Stimulated activated CD4-positive, alpha-beta T cell treated with anti-CD3 and anti-CD28 coated beads, TNF-alpha, amount 100 ng/mL, for 48 hours (primary cell): ENCODE results near the gene TRIO.
"Not testable (repeated sequence)": the region's sequence is repeated elsewhere in the genome, so short reads cannot be mapped to it uniquely, and the experiment has no call there.

ENCODE experiments used
- DNase-seq, 3 donors: peaks; one replicate each; pipeline ENCODE4 v3.0.0-alpha.2; 2020; ENCODE audit warnings: low read depth in 3 of 3

TRIO gene

DNA sequence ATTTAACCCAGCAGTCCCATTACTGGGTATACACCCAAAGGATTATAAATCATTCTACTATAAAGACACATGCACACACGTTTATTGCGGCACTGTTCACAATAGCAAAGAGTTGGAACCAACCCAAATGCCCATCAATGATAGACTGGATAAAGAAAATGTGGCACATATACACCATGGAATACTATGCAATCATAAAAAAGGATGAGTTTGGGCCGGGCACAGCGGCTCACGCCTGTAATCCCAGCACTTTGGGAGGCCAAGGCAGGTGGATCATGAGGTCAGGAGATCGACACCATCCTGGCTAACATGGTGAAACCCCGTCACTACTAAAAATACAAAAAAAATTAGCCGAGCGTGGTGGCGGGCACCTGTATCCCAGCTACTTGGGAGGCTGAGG lies 249.4 kb downstream of the TRIO start:
- DNase-seq, result not testable (repeated sequence)

DNA sequence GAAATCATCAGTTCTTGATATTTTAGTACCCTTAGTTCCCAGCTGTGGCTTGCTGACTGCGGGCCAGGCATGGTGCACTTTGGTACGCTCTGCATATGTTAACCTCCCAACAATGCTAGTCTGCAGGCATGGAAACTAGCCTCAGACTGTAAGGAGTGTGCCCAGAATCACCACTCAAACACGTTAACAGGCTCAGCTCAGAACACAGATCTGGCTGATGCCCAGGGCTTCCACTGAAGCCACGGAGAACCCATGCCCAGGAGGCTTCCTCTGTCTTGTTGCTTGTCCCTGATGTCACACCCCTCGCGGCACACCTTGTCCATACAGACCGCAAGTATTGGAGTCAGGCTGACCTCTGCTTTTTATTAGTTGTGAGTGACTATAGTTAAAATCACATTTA lies 251.2 kb downstream of the TRIO start:
- no peak for DNase-seq

DNA sequence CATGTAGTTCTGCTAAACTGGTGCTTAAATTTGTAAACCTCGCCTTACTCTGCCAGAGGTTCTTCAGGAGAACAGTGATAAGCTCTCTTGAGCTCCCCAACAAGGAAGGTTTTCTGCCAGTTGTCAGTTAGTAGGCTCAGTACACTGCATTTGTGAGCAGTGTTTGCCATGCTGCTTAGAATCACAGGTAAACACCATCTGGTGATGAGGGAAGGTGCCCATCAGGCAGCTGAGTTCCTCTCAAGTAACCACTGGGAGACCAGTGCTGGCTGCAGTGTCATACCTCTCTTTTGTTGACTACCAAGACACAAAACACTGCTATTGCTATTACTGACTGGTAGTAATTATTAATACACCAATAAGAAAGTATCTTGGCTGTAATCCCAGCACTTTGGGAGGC lies 252.3 kb downstream of the TRIO start:
- DNase-seq, result no peak

DNA sequence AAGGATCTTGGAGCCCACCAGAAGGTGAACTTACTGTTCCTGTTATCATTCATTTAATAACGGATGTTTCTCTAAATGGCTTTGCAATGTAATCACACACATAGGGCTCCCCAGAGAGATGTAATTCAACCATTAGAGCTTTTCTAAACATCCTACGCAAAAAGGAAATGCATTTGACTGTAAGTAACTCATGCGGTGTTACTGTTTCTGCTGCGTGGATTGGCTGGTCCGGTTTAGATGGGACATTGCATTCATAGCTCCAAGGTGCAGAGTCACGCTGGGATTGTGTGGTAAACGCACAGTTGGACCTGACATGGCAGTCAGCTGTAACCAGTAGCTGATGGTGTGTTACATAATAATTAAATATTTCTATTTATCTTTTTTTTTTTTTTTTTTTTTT lies 252.9 kb downstream of the TRIO start:
- DNase-seq, result no peak

DNA sequence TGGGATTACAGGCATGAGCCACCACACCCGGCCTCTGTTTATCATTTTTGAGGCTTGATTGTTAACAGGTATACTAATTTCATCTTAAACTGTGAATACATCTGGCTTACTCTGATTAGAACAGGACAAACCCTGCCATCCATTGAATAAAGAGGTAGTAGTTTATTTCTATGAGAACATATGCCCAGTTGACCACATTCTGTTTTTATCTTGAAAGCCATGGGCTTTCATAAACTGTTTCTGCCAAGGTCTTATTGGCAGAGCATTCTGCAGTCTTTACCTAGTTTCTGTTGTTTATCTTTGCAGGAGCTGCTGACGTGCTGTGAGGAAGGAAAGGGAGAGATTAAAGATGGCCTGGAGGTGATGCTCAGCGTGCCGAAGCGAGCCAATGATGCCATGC lies 253.6 kb downstream of the TRIO start:
- DNase-seq, result no peak

DNA sequence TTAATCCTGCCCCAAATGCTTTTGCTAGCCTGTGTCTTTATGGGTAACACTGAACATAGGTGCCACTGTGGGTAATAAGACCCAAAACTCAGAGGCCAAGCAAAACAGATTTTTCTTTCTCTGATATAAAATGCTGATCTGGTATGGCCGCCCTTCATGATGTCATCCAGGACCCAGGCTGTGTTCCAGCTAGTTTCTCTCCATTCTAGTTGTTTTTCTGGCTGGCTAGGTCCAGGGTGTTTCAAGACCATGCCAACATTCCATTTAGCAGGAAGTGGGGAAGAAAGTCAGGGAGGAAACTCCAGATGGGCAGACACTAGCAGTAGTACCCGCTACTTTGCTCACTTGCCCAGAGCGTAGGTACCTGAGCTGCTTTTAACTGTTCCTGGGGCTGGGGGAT lies 254.6 kb downstream of the TRIO start:
- no peak for DNase-seq

DNA sequence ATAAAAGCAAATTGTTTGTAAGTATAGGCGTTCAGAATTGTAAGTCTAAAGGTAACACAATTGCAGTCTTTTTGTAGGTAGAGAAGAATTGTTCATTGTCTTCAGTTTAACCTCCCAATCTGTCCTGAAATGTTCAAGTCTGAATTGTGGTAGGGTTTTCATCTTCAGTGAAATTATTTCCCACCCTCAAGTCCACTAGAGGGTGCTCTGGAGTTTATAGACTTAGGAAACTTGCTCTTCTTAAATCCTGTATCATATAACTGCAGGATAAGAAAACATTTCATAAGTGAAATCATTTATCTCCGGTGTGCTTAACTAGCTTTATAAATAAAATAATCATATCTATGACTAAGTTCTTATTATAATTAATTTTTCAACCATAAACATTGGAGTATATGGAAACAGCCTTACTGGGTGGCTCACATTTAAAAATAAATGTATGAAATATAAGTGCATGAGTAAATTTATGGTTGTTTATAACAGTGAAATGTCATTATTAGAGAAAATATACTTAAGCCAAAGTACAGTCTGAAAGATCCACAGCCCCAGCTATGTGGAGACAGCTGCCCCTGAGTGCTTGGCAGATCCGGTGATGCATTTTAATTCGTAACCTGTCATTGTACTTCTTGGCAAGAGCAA lies 256.0 kb downstream of the TRIO start:
- DNase-seq, result no peak

DNA sequence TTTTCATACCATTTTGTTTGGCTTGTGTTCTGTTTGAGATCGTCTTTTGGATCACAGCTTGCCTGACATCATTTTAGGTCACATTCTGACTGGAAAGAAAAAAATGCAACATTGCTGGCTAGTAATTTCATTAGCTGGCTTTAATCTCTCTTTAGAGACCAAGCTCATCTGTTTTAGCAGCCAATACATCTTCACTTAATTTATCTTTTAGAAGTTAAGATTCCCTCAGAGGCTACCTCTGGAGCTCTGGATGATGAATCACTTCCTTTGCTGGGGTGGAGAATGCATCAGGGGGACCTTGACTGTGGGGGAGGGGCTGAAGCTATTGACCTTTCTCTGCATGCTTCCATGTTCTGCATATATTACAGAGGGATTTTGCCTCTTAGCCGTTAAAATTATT lies 256.9 kb downstream of the TRIO start:
- DNase-seq, result no peak

DNA sequence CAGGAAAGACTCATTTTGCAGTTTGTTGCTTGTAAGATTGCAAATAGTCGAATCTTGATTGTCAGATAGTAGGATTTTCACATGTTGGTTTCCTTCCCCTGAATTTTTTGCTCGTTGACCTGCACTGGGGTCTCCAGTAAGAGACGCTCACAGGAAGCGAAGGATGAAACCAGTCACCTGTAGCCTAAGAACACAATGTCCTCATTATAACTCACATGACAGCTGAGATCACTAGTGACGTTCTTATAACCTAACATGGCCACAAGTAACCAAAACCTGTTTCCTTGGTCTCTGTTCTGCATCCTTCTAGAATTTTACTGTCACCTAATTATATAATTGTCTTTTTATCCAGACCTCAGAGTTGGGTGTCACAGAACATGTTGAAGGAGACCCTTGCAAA lies 257.5 kb downstream of the TRIO start:
- no peak for DNase-seq

DNA sequence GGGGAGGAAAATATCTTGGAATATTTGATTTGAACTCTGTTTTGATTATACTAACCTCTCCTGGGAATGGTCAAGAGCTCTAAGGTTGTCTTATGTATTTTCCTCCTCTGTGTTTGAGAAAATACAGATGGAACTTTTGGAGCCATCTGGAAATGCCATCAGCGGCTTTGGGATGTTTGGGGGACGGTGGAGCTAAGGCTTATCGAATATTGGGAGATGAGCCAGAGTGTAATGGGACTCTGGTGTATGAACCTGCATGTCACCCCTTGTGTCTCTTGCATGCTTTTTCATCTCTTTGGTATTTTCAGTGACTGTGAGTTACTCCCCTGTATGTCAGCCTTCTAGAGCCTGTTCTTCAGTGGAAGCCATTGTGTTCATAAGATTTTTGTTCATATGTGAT lies 258.5 kb downstream of the TRIO start:
- no peak for DNase-seq

DNA sequence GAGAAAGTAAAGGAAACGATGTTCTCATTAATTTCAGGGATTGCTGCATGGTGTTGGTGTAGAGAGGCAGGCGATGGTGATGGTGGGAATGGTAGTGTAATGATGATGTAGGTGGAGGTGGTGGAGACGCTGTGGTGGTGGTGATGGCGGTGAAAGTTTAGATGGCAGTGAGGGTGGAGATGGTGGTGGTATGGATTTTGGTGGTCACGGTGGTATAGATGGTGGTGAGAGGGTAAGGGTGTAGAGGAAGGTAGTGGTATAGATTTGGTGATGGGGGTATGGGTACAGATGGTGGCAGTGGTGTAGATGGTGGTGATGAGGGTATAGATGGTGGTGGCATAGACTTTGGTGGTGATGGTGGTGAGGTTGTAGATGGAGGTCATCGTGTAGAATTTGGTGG lies 259.3 kb downstream of the TRIO start:
- DNase-seq, result no peak

DNA sequence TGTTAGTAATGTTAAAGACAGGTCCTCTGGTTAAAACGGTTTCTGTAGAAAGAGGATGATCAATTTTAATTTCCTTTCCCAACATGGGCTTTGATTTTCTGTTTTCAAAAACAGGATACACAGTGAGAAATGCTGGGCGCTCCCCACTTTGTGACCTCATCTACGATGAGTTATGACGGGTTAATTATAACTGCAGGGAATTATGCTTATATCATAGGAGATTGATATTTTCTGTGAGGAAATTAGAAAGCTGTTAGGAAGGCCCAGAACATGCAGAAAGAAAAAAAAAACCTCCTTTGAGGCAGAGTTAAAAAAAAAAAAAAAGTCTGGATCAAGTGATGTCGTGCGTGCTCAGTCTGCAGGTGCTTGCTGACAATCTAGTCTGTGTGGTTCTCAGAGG lies 261.6 kb downstream of the TRIO start:
- no peak for DNase-seq

DNA sequence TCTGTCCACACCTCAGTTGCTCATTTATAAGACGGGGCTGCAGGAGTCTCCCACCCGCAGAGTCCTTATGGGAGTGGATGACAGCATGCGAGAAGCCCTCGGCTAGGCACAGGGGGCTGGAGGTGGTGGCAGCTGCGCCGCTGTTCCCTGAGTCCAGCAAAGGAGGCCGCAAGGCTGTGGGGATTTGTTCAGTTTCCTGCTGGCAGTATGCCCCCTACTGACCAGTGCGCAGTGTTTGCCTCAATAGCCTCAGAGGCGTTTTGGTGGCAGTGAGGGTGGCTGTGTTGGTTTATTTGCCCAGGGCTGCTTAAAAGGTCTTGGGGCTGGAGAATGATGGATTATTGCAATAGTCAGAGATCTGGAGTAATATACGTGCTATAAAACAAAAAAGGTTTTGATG lies 262.1 kb downstream of the TRIO start:
- DNase-seq, result no peak

DNA sequence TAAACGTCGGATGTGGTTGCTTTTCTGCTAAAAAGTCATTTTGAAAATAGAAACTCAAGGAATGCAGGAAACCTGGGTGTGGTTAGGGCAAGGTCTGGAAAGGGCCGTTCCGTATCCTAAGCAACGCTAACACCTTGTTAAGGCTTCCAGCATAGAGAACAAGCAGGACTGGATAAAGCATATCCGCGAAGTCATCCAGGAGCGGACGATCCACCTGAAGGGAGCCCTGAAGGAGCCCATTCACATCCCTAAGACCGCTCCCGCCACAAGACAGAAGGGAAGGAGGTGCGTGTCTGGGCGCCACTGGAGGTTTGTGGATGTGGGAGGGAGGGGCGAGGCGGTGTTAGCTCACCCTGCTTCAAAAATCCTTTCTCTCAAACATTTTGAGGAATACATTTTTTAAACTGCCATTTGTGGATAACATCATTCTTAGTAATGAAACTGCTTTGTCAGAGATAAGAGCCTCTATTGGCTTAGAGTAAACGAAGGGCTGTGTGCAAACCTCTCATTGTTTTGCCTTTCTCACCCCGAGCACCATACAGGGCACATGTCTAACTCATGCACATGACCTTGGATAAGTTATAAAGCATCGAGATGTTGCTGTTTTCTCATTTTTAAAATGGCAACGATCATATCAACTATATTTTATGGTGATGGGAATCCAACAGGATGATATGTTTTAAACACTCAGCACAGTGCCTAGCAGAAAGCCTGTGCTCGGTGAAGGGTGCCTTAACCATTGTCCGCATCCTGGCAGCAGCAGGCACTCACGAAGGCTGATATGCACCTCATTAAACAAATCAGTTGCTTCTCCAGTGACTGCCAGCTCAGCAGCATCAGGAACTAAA lies 262.8 kb downstream of the TRIO start:
- no peak for DNase-seq

DNA sequence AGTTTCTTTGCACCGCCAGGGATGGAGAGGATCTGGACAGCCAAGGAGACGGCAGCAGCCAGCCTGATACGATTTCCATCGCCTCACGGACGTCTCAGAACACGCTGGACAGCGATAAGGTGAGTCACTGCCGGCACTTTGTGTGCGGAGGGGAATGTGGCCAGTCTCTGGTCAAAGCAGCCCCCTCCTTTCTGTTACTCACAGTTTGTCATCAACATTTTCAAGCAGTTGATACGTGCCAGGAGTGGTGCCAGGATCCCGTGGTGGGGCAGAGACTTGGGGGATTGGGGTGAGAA lies 263.4 kb downstream of the TRIO start:
- DNase-seq, result no peak

DNA sequence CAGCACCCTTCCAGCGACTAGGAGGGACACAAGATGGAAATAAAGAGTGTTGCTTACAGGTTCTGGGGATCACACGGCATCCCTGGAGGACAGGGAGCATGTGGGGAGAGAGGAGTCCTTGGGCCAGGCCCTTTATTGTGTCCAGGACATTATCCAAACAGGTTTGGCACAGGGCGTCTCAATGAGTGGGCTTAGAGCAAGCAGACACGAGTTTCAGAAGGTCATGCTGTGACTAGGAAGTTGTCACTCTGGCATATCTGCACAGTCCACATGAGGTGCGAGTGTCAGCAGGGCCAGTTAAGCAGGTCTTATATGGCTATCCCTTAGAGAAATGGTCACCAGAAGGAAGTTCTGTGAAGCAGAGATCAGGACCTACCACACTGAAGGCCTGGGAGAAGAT lies 263.9 kb downstream of the TRIO start:
- DNase-seq, result no peak

DNA sequence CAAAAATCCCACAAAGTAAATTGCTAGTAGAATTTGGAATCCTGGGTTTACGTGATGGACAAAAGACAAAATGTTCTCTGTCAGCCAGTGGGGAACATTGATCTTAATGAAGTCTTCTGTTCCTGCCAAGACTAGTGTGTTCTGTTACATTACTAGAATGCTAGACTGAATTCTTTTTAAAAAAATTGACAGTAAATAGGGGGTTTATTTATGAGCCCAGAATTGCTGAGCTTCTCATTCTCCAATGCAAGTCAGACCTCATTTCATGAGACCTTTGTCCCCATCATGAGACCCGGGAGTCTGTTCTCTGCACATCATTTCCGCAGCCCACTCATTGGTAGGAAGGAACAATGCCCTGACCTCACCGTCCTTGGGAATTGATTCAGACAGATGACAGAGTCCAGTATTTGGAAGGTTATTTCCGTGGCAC lies 264.6 kb downstream of the TRIO start:
- no peak for DNase-seq

DNA sequence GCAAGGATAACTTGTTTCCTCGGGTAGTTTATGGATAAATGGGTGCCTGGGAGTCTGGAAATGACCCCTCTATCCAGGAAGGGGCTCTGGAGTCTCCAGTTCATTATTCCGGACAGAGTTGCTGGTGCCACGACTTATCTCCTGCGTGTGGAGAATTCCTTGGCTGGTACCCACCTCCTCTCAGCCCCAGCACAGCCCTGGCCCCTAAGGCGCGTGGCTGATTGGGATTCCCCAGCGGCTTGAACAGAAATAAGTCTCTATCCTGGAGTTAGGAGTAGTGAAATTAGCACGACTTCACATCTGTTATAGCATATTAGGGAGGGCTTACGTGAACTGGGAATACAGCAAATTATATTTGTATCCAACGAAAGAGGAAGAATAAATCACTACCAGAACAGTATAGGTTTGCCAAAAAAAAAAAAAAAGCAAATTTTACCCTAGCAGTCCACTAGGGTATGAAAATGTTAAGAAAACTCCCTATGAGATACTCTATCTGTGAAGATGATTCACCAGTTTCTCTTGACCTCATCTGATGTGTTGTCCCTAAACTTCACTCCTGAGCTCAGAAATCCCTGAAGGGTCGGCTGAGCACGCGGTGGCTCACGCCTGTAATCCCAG lies 265.9 kb downstream of the TRIO start:
- no peak for DNase-seq

DNA sequence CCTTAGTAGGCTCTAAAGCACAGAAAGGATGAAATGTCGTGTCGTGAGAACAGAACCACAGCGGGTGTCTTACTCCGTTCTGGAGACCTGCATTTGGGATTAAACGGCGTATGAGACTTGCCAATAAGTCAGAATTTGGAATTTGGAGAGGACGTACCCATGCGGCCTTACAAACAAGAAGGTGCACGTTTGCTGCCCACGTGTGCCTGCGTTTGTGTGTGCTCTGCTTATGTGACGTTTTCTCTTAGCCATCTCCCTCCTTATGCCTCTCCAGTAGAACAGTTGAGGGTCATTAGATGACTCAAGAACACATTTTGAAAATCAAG lies 266.9 kb downstream of the TRIO start:
- DNase-seq, result no peak

DNA sequence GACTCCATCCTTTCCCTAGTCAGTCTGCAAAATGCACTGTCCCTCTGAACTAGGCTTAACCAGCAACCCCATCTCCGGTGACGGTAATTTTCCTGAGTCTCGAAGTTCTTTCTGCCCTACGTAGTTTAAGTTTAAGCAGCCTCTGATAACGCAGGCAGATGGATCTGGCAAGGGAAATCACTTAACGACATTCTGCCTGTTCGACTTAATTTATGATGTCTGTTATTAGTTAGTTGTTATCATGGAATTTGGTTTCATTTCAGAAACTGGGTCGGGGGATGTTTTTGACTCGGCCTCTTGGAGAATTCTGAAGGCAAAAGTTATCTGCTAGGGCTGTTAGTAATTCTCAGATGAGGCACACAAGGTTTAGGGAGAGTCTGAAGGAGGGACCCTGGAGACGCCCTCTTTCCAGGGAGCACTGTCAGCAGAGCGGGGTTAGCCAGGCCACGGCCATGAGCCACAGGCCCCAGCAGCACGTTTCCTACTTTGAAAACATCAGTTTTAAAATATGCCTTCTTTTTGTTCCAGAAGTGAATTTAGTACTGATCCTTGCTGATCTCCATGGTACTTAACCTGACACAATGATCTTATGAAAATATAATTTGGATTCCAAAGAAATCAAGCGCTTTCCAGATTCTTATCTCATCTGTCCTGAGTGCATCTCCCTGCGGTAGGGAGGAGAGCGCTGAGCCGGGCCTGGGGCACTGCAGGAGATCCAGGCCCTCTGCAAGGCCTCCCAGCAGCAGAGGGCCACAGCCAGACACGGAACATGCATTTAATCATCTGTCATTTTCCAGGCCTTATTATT lies 267.5 kb downstream of the TRIO start:
- no peak for DNase-seq

DNA sequence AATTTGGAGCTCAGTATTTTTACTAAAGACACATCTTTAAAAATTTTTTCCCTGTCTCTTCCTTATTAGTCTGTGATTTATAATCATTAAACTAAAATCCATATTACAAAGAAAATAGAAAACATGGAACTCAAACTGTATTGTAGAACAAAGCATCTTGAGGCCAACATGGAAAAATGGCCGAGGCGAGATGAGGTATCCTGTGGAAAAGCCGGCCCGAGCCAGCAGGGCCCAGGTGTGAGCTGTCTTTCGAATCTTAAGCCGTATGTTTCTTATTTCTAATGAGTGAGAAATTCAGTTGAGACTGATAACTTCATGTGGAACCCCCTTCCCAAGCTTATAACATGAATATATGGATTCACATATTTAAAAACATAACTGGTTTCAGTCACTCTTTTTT lies 268.1 kb downstream of the TRIO start:
- DNase-seq, result no peak

DNA sequence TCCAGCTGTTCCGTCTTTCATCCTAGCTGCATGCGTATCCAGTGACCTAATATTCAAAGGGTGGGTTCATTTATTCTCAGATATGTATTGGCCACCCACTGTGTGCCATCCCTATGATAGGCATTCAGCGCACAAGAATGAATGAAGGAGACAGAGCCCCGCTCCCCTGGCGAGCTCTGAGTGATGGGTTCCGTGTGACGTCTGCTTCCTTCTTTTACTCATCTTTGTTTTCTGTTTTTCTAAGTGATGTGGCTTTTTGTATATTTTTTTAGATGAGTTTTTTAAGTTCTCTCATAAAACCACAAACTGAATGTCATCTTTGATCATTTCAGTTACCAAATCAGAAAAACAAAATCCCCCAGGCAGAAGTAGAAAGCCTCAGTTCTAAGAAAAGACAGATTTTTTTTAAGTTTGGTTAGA lies 270.2 kb downstream of the TRIO start:
- no peak for DNase-seq

DNA sequence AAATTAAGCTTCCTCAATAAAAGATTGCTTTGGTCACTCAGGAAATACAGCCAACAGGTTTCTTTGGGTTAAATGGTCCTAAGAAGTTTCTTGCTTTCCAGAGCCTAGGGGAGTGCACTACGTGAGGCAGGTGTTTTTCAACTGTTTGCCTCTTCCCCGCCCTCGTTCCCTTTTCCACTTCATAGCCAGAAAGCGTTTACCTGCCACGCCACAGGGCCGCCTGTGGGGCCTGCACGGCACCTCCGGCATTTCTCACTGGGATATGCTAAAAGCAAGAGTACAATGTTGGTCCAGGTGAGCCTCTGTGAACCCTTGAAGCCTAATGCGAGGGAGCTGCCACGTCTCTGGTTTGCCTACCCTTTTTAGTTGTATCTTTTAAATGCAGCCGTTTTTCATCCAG lies 270.9 kb downstream of the TRIO start:
- DNase-seq, result no peak
